ENCODE data around the gene ARID5B. TPM values are rescaled to one million over a fixed set of nuclear protein-coding genes. Genes with fewer than 3 reads are reported as not detected.

ARID5B gene
- total RNA-seq, 1 experiment from 2014 or later = 0.04 TPM

- H2BK15ac ChIP-seq (ENCODE audit: low read depth, low read length) = no peak overlapping the region
- no peaks in the 10 kb centered on the region for H3K27me3 ChIP-seq (ENCODE audit: insufficient read depth, low read length)
- Mint-ChIP-seq H3K36me3 (ENCODE audit: insufficient read depth in 1 of 3, low read depth in 3 of 3) (no peaks in the 10 kb centered on the region), H3K4me1 (0 out of 4 replicates have a peak, but pooled peaks cover 0 to 5% of the 10 kb centered on the region in 2 experiments), H3K27me3 (ENCODE audit: low read depth) (peaks cover 7% of the 10 kb centered on the region), H3K27ac (no peak overlapping the region), H3K9me3 (no peaks in the 10 kb centered on the region; a peak in 1 of 5 replicates), H3K4me3 (no peak overlapping the region)
- H2BK120ac ChIP-seq (ENCODE audit: low read depth, low read length, poor library complexity, severe bottlenecking) = no peak overlapping the region
- H3K4me2 ChIP-seq (ENCODE audit: insufficient read depth, insufficient read length, low read length) = no peak overlapping the region
- H4K8ac ChIP-seq (replicated peaks; ENCODE audit: insufficient read length, low read depth, low read length) = no peak overlapping the region
- no peaks in the 10 kb centered on the region for H3K23me2 ChIP-seq (ENCODE audit: insufficient read length, low read depth, low read length, poor library complexity, severe bottlenecking)
- H2BK5ac ChIP-seq (ENCODE audit: insufficient read length, low read length) = no peak overlapping the region
- no peaks in the 10 kb centered on the region for H3K79me1 ChIP-seq (ENCODE audit: insufficient read depth, low read depth, low read length, poor library complexity, severe bottlenecking)
- H3K14ac ChIP-seq (ENCODE audit: insufficient read depth, low read length) = no peak overlapping the region
- no peaks in the 10 kb centered on the region for H3K4me1 ChIP-seq (ENCODE audit: insufficient read depth, low read length)
- no peak overlapping the region for H2BK20ac ChIP-seq (ENCODE audit: low read depth, low read length, poor library complexity, severe bottlenecking)
- H3K9me3 ChIP-seq (ENCODE audit: control insufficient read depth, low read depth, low read length) = no peaks in the 10 kb centered on the region
- H3K23ac ChIP-seq (ENCODE audit: insufficient read length, low read depth, low read length) = no peak overlapping the region
- no peak overlapping the region for H3K27ac ChIP-seq (ENCODE audit: insufficient read length, low read depth, low read length)
- H2AK5ac ChIP-seq (ENCODE audit: insufficient read length, low read length) = no peak overlapping the region
- no peak overlapping the region for H3K9ac ChIP-seq (ENCODE audit: extremely low read depth, insufficient read length, low read length)
- H2AFZ ChIP-seq (ENCODE audit: low read length) = no peak overlapping the region
- H3K18ac ChIP-seq (ENCODE audit: insufficient read length, low read depth, low read length) = no peak overlapping the region
- no peaks in the 10 kb centered on the region for H3K79me2 ChIP-seq (ENCODE audit: insufficient read depth, low read length)
- H3K4ac ChIP-seq (ENCODE audit: low read depth, low read length) = no peak overlapping the region
- no peak overlapping the region for H4K5ac ChIP-seq (ENCODE audit: insufficient read length, low read depth, low read length)
- H3K56ac ChIP-seq (ENCODE audit: insufficient read length, low read depth, low read length) = no peak overlapping the region
- WGBS (ENCODE audit: extremely low coverage, insufficient read length, low lambda C conversion rate) = no CpG with 5 or more reads among the region's 2 CpGs
- no peak overlapping the region for H4K91ac ChIP-seq (ENCODE audit: insufficient read length, low read depth, low read length)
- DNase-seq = no peak
- no peaks in the 10 kb centered on the region for H4K20me1 ChIP-seq (ENCODE audit: control insufficient read depth, insufficient read depth, insufficient read length)
- no peak for TF ChIP-seq CTCF (conservative IDR thresholded peaks at IDR 0.05)
- H3T11ph ChIP-seq (ENCODE audit: low read length) = no peak overlapping the region
- H2BK12ac ChIP-seq (ENCODE audit: insufficient read length, low read depth, low read length) = no peak overlapping the region
Measured at GRCh38 chr10:61857746-61858145, 43.8 kb upstream of the ARID5B start.
